ENCODE results near the gene KRAS. TPM values are rescaled to one million over a fixed set of nuclear protein-coding genes. Genes with fewer than 3 reads are reported as not detected.

The KRAS gene
- total RNA-seq (2022; extraction: Qiagen RNA extraction), result 12.5 to 18.0 TPM (median 16.4 TPM) in 5 replicates

DNA sequence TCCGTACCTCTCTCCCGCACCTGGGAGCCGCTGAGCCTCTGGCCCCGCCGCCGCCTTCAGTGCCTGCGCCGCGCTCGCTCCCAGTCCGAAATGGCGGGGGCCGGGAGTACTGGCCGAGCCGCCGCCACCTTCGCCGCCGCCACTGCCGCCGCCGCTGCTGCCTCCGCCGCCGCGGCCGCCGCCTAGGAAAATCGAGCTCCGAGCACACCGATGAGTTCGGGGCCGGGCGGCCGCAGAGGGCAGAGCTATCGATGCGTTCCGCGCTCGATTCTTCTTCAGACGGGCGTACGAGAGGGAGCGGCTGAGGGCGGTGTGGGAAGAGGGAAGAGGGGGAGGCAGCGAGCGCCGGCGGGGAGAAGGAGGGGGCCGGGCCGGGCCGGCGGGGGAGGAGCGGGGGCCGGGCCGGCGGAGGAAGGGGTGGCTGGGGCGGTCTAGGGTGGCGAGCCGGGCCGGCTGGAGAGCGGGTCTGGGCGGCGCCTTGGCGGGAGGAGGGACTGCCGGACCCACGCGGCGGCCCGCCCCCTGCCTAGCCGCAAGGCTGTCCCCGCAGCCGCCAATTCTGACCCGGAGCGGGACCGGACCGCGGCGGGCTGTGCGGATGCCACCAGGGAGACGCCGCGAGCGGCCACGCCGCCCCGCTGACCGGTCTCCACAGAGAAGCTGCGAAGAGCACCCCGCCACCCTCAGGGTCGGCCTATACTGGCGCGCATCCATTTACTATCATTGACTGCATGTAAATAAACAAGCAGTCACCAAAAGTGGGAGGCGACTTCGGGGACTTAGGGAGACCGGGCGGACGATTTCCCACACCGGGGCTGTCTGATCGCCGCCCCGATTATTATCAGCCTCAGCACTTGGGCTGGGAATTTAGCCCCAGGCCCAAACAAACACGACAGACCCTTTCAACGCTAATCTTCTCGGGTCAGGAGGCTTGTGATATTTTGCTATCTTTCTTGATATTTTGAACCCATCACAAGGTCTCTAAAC is at the start of gene KRAS:
TSS of gene KRAS (minus strand) at position 186 of the 987 bp plus-strand sequence.

DNA sequence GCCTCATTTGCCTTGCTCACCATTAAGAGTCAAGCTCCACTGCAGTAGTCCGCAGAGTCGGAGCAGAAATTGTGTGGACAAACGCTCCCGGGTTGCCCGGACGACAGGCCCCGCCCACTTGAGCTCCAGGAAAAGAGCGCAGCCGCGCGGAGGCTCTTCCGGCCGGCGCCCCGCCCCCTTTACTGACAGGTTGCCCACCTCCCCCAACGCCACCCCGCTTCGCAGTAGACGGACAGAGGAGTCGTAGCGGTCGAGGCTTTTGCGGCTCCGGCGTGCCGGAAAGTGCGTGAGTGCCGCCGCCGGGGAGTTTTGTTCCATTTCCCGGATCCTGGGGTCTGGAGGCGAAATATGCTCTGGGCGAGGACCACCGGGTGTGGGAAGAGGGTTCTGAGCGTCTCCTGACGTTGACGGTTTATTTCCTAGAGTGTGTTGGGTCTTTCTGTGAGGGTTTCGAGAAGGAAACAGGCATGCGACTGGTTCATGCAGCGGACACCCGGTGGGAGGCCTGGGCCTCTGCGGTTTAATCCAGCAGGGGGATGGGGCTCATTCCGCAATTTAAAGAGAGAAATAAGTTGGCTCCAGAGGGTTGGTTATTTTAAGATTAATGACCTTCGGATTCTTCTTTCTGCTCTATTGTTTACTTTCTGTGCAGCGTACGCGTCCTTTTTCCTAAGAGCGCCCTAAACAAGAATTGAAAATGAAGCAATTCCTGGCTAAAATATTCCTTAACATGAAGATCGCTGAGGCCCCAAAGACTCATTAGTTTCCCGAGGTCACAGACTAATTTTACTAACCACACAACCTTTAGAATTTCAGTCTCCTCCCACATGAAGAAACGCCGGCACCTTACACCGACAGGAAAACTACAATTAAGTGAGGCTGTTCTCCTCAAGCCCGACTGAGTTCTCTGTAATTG is 55.4 kb downstream of the KRAS start, which contains the start of the genes DNAI7 and ETFRF1:
TSS of gene DNAI7 (minus strand) at position 105 of the 916 bp plus-strand sequence. CDS start at position 23, 82 bp downstream.
TSS of gene ETFRF1 (plus strand) at position 182 of the 916 bp plus-strand sequence. CDS start 8,720 bp downstream, outside the sequence.

Other genes starting within 250 kb of the KRAS start
- gene DNAI7, start 55.8 kb downstream of the KRAS start, total RNA-seq (2022; extraction: Qiagen RNA extraction), result 0.06 to 0.16 TPM (median 0.14 TPM) in 5 replicates
- gene ETFRF1, start 55.7 kb downstream of the KRAS start, total RNA-seq (2022; extraction: Qiagen RNA extraction), result 7.8 to 11.9 TPM (median 8.9 TPM) in 5 replicates